Upper lobe of left lung (tissue), 6 donors: ENCODE data around the gene ESAM. TPM values are rescaled to one million over a fixed set of nuclear protein-coding genes. Genes with fewer than 3 reads are reported as not detected.

ENCODE experiments used
- ATAC-seq, 2 donors: fragments of 200-7000 bp; cut with Tn5 transposase; one replicate each; pipeline ENCODE4 v1.9.1; 2022; ENCODE audit warnings: mild to moderate bottlenecking in 2 of 2, moderate library complexity in 2 of 2; ENCODE audit not compliant: low FRiP score in 2 of 2
- DNase-seq, 2 donors: peaks; one replicate each; pipeline ENCODE4 v3.0.0-alpha.2; 2019 to 2020
- H3K27ac ChIP-seq, 4 donors: fragments of 200-600 bp; sonication (generic); one replicate each; pipeline ENCODE4 v1.5.1; 2016 to 2019
- H3K27me3 ChIP-seq, 4 donors: fragments of 200-600 bp; sonication (generic); one replicate each; pipeline ENCODE4 v1.5.1; 2017 to 2019
- H3K36me3 ChIP-seq, 4 donors: fragments of 200-600 bp; sonication (generic); one replicate each; pipeline ENCODE4 v1.5.1; 2016 to 2019
- H3K4me1 ChIP-seq, 4 donors: fragments of 200-600 bp; sonication (generic); one replicate each; pipeline ENCODE4 v1.5.1; 2018 to 2019
- H3K4me3 ChIP-seq, 4 donors: fragments of 200-600 bp; sonication (generic); one replicate each; pipeline ENCODE4 v1.5.1; 2017 to 2019; ENCODE audit warnings: mild to moderate bottlenecking in 2 of 4, moderate library complexity in 1 of 4
- H3K9me3 ChIP-seq, 4 donors: fragments of 200-600 bp; sonication (generic); one replicate each; pipeline ENCODE4 v1.5.1; 2018 to 2019
- CTCF ChIP-seq, 6 experiments: fragments of 450-650 bp in 4 of 6; fragments of 200-600 bp in 2 of 6; sonication (generic) in 2 of 6; IDR thresholded peaks; one replicate each; pipeline ENCODE4 v1.5.1; 2016 to 2019; ENCODE audit warnings: antibody characterized with exemption in 6 of 6
- EP300 ChIP-seq, 4 donors: sonication (generic); formaldehyde crosslinking; IDR thresholded peaks; one replicate each; pipeline ENCODE4 v1.5.1; 2017; ENCODE audit warnings: antibody characterized with exemption in 4 of 4, control low read depth in 2 of 4
- POLR2A ChIP-seq, 4 donors: fragments of 450-650 bp; IDR thresholded peaks; one replicate each; pipeline ENCODE4 v1.5.1; 2016 to 2017; ENCODE audit warnings: antibody characterized with exemption in 4 of 4, mild to moderate bottlenecking in 2 of 4
- POLR2AphosphoS5 ChIP-seq, 2 donors: sonication (generic); formaldehyde crosslinking; IDR thresholded peaks; one replicate each; pipeline ENCODE4 v1.5.1; 2017; ENCODE audit warnings: antibody characterized with exemption in 2 of 2
- WGBS, 2 donors: methylation state at CpG; one replicate each; pipeline ENCODE4 v1.1.5; 2017 to 2018; 5-methylcytosine and 5-hydroxymethylcytosine counted together
- total RNA-seq, 6 donors: library from RNA; depleted of rRNA in 4 of 6; stranded (reverse); fragments of >200 nt in 4 of 6; gene quantifications; one replicate each; pipeline versions ENCODE4 v1.1.0 to v1.2.1, GENCODE V29; 2016 to 2021
- donor health status: DM: no; HTN: no; CAD: no; lungs with moderate emphysema.
- donor health status: DM: no; HTN: yes; CAD: no; lungs with severe emphysema.

Gene ESAM
- total RNA-seq, 6 donors from 2014 or later: 39.8 to 177 (median 128) TPM

- H3K36me3 ChIP-seq: peaks cover 0 to 62% (median 8%) of the 10 kb centered on the region in 4 donors
- H3K4me1 ChIP-seq: peaks cover 0 to 21% (median 5%) of the 10 kb centered on the region in 4 donors
- peak overlapping the region in 1 of 4 donors; percentile 17 for H3K27ac ChIP-seq
- WGBS, 2 donors: 63 to 81% methylated on average over 8 of the region's 8 CpGs
- DNase-seq (peak in 1 of 2 donors; percentile 69), ATAC-seq (peak in 1 of 2 donors; percentile 64)
- H3K27me3 ChIP-seq: no peaks in the 10 kb centered on the region
- no peaks in the 10 kb centered on the region for H3K9me3 ChIP-seq
- no peak overlapping the region for H3K4me3 ChIP-seq
- TF ChIP-seq EP300 (IDR thresholded peaks at IDR 0.05): no peak
- no peak for TF ChIP-seq POLR2AphosphoS5 (IDR thresholded peaks at IDR 0.05)
- TF ChIP-seq POLR2A (IDR thresholded peaks at IDR 0.05): no peak
- no peak for TF ChIP-seq CTCF (IDR thresholded peaks at IDR 0.05)
These were observed 6.8 kb upstream of the ESAM start for GRCh38 chr11:124768914-124769313.

GRCh38 chr11:124766156-124766555, 4.1 kb upstream of the ESAM start:
- Histone ChIP-seq H3K4me3 (no peak overlapping the region), H3K9me3 (no peaks in the 10 kb centered on the region), H3K36me3 (peaks cover 0 to 44% (median 7%) of the 10 kb centered on the region in 4 donors), H3K4me1 (peaks cover 16 to 29% (median 26%) of the 10 kb centered on the region in 4 donors), H3K27ac (no peak overlapping the region), H3K27me3 (peaks cover 0 to 4% (median 1%) of the 10 kb centered on the region in 4 donors)
- WGBS, 2 donors: 89 to 95% methylated on average over 2 of the region's 2 CpGs
- TF ChIP-seq EP300 (IDR thresholded peaks at IDR 0.05): no peak
- TF ChIP-seq CTCF (IDR thresholded peaks at IDR 0.05): no peak
- TF ChIP-seq POLR2AphosphoS5 (IDR thresholded peaks at IDR 0.05): no peak
- no peak for TF ChIP-seq POLR2A (IDR thresholded peaks at IDR 0.05)
- ATAC-seq (no peak), DNase-seq (no peak)

GRCh38 chr11:124763156-124763947, 1.3 kb upstream of the ESAM start:
- DNase-seq (peak; percentile 89 to 98), ATAC-seq (peak; percentile 39 to 60)
- peak overlapping the region; percentile 62 to 80 (median 70) for H3K4me3 ChIP-seq
- H3K9me3 ChIP-seq: no peaks in the 10 kb centered on the region
- peak overlapping the region; percentile 91 to 97 (median 95) for H3K27ac ChIP-seq
- peaks cover 0 to 34% (median 7%) of the 10 kb centered on the region in 4 donors for H3K36me3 ChIP-seq
- WGBS, 2 donors: 5 to 8% methylated on average over 16 to 21 of the region's 21 CpGs
- H3K27me3 ChIP-seq: peaks cover 0 to 9% (median 5%) of the 10 kb centered on the region in 4 donors
- peaks cover 27 to 55% (median 43%) of the 10 kb centered on the region in 4 donors for H3K4me1 ChIP-seq
- TF ChIP-seq CTCF (IDR thresholded peaks at IDR 0.05) (peak; percentile 56 to 75 (median 71)), EP300 (IDR thresholded peaks at IDR 0.05) (no peak)

GRCh38 chr11:124762624-124763155, 600 bp upstream of the ESAM start:
- WGBS, 2 donors: 0% methylated on average over 33 of the region's 45 CpGs; no CpG with 5 or more reads in 1 of the 2 donors
- ATAC-seq (peak in 1 of 2 donors; percentile 18), DNase-seq (peak in 1 of 2 donors; percentile 90)
- H3K27me3 ChIP-seq: peaks cover 0 to 9% (median 5%) of the 10 kb centered on the region in 4 donors
- peaks cover 0 to 28% (median 7%) of the 10 kb centered on the region in 4 donors for H3K36me3 ChIP-seq
- H3K27ac ChIP-seq: peak overlapping the region; percentile 91 to 97 (median 95)
- TF ChIP-seq CTCF (IDR thresholded peaks at IDR 0.05) (no peak), POLR2A (IDR thresholded peaks at IDR 0.05) (no peak), EP300 (IDR thresholded peaks at IDR 0.05) (no peak), POLR2AphosphoS5 (IDR thresholded peaks at IDR 0.05) (no peak)
- peaks cover 34 to 62% (median 49%) of the 10 kb centered on the region in 4 donors for H3K4me1 ChIP-seq
- H3K4me3 ChIP-seq: peak overlapping the region; percentile 62 to 80 (median 70)
- no peaks in the 10 kb centered on the region for H3K9me3 ChIP-seq
